H1 (cell line): Measurements from ENCODE around the gene RUNX1. TPM values are rescaled to one million over a fixed set of nuclear protein-coding genes. Genes with fewer than 3 reads are reported as not detected.

ENCODE experiments used
- BACH1 ChIP-seq: IDR thresholded peaks from 2 replicates; pipeline ENCODE4 v1.6.1; 2012; ENCODE audit warnings: low read length, improper control_type of control experiment
- CHD2 ChIP-seq: IDR thresholded peaks from 2 replicates; pipeline ENCODE4 v1.6.1; 2012; ENCODE audit warnings: low read length, improper control_type of control experiment
- EP300 ChIP-seq, 2 experiments: IDR thresholded peaks; 1 replicate in 1 of 2; 2 replicates in 1 of 2; pipeline ENCODE4 v1.6.1; 2011 to 2012; ENCODE audit warnings: low read depth in 2 of 2, low read length in 2 of 2, mild to moderate bottlenecking in 2 of 2, borderline replicate concordance in 1 of 2, inconsistent platforms in 1 of 2, moderate library complexity in 1 of 2
- GTF2F1 ChIP-seq: IDR thresholded peaks from 2 replicates; pipeline ENCODE4 v1.6.1; 2012; ENCODE audit warnings: low read depth, low read length, improper control_type of control experiment, borderline replicate concordance
- HDAC2 ChIP-seq, 2 experiments: fragments of 300-600 bp in 1 of 2; sonication (generic) in 1 of 2; IDR thresholded peaks; 2 replicates each; pipeline ENCODE4 v1.6.1; 2011 to 2012; ENCODE audit warnings: low read depth in 2 of 2, low read length in 2 of 2, mild to moderate bottlenecking in 2 of 2, moderate library complexity in 2 of 2, borderline replicate concordance in 1 of 2, inconsistent platforms in 1 of 2
- NRF1 ChIP-seq: IDR thresholded peaks from 2 replicates; pipeline ENCODE4 v1.6.1; 2011; ENCODE audit warnings: mild to moderate bottlenecking, low read depth, low read length, improper control_type of control experiment
- RAD21 ChIP-seq, 2 experiments: IDR thresholded peaks in 1 of 2; conservative IDR thresholded peaks in 1 of 2; 2 replicates each; pipeline ENCODE4 v1.6.1; 2011; ENCODE audit warnings: low read depth in 2 of 2, low read length in 2 of 2, improper control_type of control experiment in 1 of 2, inconsistent platforms in 1 of 2, mild to moderate bottlenecking in 1 of 2, moderate library complexity in 1 of 2
- SIRT6 ChIP-seq: IDR thresholded peaks from one replicate; pipeline ENCODE4 v1.7.1; 2012; ENCODE audit warnings: low read length, inconsistent platforms
- SIX5 ChIP-seq: IDR thresholded peaks from 2 replicates; pipeline ENCODE4 v1.6.1; 2011; ENCODE audit warnings: mild to moderate bottlenecking, low read depth, low read length
- TBP ChIP-seq: IDR thresholded peaks from 2 replicates; pipeline ENCODE4 v1.6.1; 2011; ENCODE audit warnings: low read depth, low read length, improper control_type of control experiment
- polyA plus RNA-seq, 7 experiments: library from polyadenylated mRNA; depleted of rRNA in 3 of 7; stranded (reverse) in 5 of 7; unstranded in 2 of 7; fragments of >200 nt in 5 of 7; fragments of 200-250 nt in 2 of 7; gene quantifications; 1 replicate in 5 of 7; 2 replicates in 1 of 7; 4 replicates in 1 of 7; pipeline versions ENCODE4 v1.2.1 to v1.2.3, GENCODE V29; 2011 to 2013; ENCODE audit warnings: missing spikeins in 2 of 7, mixed read lengths in 2 of 7
- total RNA-seq: library from RNA; stranded (reverse); fragmentation: NEBNext Ultra II Directional; extraction: Animal tissue kit (Norgen Biotek cat#: 25700); gene quantifications from 2 replicates; pipeline ENCODE4 v1.2.1, GENCODE V29; 2021
- TF ChIP-seq, protein P1 (sequence below): fragments of 300-600 bp; sonication (generic); IDR thresholded peaks from 2 replicates; pipeline ENCODE4 v1.7.1; 2012; ENCODE audit warnings: low read length, moderate library complexity, mild to moderate bottlenecking, inconsistent platforms; ENCODE audit not compliant: insufficient replicate concordance

Gene RUNX1
- total and polyA plus RNA-seq, 2 of the 8 experiments (the other 6 are each of a cell fraction or from before 2014, with no cell fraction given) = 0.20 to 0.60 TPM

DNA sequence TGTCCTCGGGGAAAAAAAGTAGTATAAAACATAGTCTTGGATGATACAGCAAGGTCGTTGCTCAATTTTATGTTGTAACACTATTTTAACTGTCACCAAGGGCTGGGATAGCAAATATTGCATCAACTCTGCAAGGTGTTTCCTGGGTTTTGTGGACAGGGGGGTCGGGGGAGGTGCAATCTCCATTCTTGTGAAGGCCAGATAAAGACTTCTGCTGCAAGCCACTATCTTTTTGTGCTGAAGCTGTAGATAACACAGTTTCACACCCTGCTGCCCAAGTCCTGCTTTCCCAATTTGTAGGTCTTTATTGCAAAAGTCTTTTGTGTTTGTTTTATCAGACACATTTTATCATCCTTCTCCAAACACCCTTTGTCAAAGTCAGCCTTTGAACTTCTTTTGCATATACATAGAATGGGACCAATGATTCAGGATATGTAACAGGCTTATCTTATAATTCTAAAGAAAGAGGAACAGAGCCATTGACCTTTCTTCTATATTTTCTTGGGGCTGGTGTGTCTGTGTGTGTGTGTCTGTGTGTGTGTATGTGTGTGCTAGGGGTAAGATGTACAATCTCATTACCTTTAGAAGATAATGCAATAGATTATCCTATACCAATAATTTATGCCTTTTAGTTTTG, 140.6 kb downstream of the RUNX1 start (continued):
- no peak for TF ChIP-seq EP300 (IDR thresholded peaks at IDR 0.05; ENCODE audit: borderline replicate concordance in 1 of 2, low read depth in 2 of 2, low read length in 2 of 2)
- no peak for TF ChIP-seq HDAC2 (IDR thresholded peaks at IDR 0.05; ENCODE audit: borderline replicate concordance in 1 of 2, low read depth in 2 of 2, low read length in 2 of 2)
- TF ChIP-seq BACH1 = no peak
- no peak for TF ChIP-seq SIRT6
- TF ChIP-seq RAD21 (IDR thresholded peaks at IDR 0.05 in 1 of 2, conservative IDR thresholded peaks at IDR 0.05 in 1 of 2; ENCODE audit: low read depth in 2 of 2, low read length in 2 of 2) = no peak
- TF ChIP-seq GTF2F1 = no peak
- no peak for TF ChIP-seq TBP
- TF ChIP-seq NRF1 = no peak
- no peak for TF ChIP-seq CHD2
- TF ChIP-seq, protein P1, sequence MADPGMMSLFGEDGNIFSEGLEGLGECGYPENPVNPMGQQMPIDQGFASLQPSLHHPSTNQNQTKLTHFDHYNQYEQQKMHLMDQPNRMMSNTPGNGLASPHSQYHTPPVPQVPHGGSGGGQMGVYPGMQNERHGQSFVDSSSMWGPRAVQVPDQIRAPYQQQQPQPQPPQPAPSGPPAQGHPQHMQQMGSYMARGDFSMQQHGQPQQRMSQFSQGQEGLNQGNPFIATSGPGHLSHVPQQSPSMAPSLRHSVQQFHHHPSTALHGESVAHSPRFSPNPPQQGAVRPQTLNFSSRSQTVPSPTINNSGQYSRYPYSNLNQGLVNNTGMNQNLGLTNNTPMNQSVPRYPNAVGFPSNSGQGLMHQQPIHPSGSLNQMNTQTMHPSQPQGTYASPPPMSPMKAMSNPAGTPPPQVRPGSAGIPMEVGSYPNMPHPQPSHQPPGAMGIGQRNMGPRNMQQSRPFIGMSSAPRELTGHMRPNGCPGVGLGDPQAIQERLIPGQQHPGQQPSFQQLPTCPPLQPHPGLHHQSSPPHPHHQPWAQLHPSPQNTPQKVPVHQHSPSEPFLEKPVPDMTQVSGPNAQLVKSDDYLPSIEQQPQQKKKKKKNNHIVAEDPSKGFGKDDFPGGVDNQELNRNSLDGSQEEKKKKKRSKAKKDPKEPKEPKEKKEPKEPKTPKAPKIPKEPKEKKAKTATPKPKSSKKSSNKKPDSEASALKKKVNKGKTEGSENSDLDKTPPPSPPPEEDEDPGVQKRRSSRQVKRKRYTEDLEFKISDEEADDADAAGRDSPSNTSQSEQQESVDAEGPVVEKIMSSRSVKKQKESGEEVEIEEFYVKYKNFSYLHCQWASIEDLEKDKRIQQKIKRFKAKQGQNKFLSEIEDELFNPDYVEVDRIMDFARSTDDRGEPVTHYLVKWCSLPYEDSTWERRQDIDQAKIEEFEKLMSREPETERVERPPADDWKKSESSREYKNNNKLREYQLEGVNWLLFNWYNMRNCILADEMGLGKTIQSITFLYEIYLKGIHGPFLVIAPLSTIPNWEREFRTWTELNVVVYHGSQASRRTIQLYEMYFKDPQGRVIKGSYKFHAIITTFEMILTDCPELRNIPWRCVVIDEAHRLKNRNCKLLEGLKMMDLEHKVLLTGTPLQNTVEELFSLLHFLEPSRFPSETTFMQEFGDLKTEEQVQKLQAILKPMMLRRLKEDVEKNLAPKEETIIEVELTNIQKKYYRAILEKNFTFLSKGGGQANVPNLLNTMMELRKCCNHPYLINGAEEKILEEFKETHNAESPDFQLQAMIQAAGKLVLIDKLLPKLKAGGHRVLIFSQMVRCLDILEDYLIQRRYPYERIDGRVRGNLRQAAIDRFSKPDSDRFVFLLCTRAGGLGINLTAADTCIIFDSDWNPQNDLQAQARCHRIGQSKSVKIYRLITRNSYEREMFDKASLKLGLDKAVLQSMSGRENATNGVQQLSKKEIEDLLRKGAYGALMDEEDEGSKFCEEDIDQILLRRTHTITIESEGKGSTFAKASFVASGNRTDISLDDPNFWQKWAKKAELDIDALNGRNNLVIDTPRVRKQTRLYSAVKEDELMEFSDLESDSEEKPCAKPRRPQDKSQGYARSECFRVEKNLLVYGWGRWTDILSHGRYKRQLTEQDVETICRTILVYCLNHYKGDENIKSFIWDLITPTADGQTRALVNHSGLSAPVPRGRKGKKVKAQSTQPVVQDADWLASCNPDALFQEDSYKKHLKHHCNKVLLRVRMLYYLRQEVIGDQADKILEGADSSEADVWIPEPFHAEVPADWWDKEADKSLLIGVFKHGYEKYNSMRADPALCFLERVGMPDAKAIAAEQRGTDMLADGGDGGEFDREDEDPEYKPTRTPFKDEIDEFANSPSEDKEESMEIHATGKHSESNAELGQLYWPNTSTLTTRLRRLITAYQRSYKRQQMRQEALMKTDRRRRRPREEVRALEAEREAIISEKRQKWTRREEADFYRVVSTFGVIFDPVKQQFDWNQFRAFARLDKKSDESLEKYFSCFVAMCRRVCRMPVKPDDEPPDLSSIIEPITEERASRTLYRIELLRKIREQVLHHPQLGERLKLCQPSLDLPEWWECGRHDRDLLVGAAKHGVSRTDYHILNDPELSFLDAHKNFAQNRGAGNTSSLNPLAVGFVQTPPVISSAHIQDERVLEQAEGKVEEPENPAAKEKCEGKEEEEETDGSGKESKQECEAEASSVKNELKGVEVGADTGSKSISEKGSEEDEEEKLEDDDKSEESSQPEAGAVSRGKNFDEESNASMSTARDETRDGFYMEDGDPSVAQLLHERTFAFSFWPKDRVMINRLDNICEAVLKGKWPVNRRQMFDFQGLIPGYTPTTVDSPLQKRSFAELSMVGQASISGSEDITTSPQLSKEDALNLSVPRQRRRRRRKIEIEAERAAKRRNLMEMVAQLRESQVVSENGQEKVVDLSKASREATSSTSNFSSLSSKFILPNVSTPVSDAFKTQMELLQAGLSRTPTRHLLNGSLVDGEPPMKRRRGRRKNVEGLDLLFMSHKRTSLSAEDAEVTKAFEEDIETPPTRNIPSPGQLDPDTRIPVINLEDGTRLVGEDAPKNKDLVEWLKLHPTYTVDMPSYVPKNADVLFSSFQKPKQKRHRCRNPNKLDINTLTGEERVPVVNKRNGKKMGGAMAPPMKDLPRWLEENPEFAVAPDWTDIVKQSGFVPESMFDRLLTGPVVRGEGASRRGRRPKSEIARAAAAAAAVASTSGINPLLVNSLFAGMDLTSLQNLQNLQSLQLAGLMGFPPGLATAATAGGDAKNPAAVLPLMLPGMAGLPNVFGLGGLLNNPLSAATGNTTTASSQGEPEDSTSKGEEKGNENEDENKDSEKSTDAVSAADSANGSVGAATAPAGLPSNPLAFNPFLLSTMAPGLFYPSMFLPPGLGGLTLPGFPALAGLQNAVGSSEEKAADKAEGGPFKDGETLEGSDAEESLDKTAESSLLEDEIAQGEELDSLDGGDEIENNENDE = no peak
- TF ChIP-seq SIX5 = no peak
